Neutrophil (primary cell): Measurements from ENCODE around the gene NDUFB4.

Source experiments
- H3K27ac ChIP-seq: fragments of 200-600 bp; sonication (generic); 2 replicates; pipeline ENCODE4 v1.5.1; 2016; ENCODE audit warnings: mild to moderate bottlenecking, moderate library complexity
- H3K27me3 ChIP-seq: fragments of 200-600 bp; sonication (generic); 2 replicates; pipeline ENCODE4 v1.6.0; 2016; ENCODE audit warnings: mild to moderate bottlenecking
- H3K36me3 ChIP-seq: fragments of 200-600 bp; sonication (generic); 2 replicates; pipeline ENCODE4 v1.5.1; 2017
- H3K4me1 ChIP-seq, 2 experiments: fragments of 200-600 bp in 1 of 2; sonication (generic) in 1 of 2; 1 replicate in 1 of 2; 2 replicates in 1 of 2; pipeline versions ENCODE4 v1.5.1 to v1.6.1; 2013 to 2016; ENCODE audit warnings: low read depth in 1 of 2, low read length in 1 of 2, mild to moderate bottlenecking in 1 of 2, moderate library complexity in 1 of 2; ENCODE audit not compliant: control insufficient read depth in 1 of 2, insufficient read depth in 1 of 2
- H3K4me3 ChIP-seq, 2 experiments: fragments of 200-600 bp in 1 of 2; sonication (generic) in 1 of 2; 1 replicate in 1 of 2; 2 replicates in 1 of 2; pipeline ENCODE4 v1.5.1; 2013 to 2016; ENCODE audit warnings: low read depth in 1 of 2, low read length in 1 of 2, mild to moderate bottlenecking in 1 of 2, moderate library complexity in 1 of 2
- H3K9me3 ChIP-seq: fragments of 200-600 bp; sonication (generic); 2 replicates; pipeline ENCODE4 v1.5.1; 2016
- CTCF ChIP-seq: fragments of 200-600 bp; sonication (generic); IDR thresholded peaks from 2 replicates; pipeline ENCODE4 v1.5.1; 2016; ENCODE audit warnings: antibody characterized with exemption

NDUFB4 gene

DNA sequence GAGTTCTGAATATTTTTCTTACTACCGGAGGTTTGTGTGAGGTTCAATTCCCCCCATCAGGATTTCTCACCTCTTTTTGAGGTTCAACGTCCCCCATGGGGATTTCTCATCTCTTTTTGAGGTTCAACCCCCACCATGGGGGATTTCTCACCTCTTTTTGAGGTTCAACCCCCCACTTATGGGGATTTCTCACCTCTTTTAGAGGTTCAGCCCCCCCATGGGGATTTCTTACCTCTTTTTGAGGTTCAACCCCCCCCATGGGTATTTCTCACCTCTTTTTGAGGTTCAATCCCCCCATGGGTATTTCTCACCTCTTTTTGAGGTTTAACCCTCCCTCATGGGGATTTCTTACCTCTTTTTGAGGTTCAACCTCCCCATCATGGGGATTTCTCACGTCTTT lies 26.3 kb downstream of the NDUFB4 start:
- H3K36me3 ChIP-seq: no peaks in the 10 kb centered on the region
- no peaks in the 10 kb centered on the region for H3K27me3 ChIP-seq
- H3K9me3 ChIP-seq: no peaks in the 10 kb centered on the region
- H3K27ac ChIP-seq: no peak overlapping the region
- no peaks in the 10 kb centered on the region for H3K4me1 ChIP-seq
- no peak overlapping the region for H3K4me3 ChIP-seq
- no peak for TF ChIP-seq CTCF

- TF ChIP-seq CTCF: no peak
- no peak overlapping the region for H3K27ac ChIP-seq
- H3K4me3 ChIP-seq: no peak overlapping the region
- no peaks in the 10 kb centered on the region for H3K9me3 ChIP-seq
- no peaks in the 10 kb centered on the region for H3K27me3 ChIP-seq
- H3K4me1 ChIP-seq: no peaks in the 10 kb centered on the region
- H3K36me3 ChIP-seq: no peaks in the 10 kb centered on the region
These were observed 27.0 kb downstream of the NDUFB4 start for GRCh38 chr3:120622870-120623726.

DNA sequence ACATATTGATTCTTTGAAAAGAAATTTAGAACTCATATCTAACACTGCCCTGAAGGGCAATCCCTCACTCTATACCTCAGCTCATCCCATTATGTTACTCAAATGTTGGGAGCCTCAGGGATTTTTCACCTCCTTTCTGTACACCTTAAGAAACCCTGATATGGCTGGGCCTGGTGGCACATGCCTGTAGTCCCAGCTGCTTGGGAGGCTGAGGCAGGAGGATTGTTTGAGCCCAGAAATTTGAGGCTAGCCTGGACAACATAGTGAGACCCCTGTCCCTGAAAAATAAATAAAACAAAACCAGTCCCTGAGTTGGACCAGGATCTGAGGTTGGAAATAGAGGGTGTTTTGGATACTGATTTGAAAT lies 27.6 kb downstream of the NDUFB4 start:
- Histone ChIP-seq H3K27me3 (no peaks in the 10 kb centered on the region), H3K36me3 (no peaks in the 10 kb centered on the region), H3K4me3 (no peak overlapping the region), H3K4me1 (no peaks in the 10 kb centered on the region), H3K9me3 (no peaks in the 10 kb centered on the region), H3K27ac (no peak overlapping the region)
- TF ChIP-seq CTCF: no peak

DNA sequence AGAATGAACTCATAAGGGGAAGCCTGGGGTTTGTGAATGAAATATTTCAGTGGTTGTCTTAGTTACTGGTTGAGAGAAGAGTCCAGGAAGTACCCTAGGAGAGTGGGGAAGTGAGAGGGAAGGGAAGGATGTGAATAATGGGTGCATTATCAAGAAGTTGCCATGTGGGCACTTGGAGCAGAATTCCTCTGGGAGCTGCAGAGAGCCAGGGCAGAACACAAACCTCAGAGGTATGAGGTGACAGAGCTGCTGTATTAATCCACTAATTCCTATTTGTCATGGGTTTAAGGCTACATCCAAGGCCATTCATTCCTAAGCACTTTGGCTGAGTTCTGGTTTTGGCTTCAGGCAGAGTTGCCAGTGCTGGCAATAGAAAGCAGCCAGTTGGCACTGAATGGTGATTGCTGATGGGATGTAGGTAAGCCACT lies 29.0 kb downstream of the NDUFB4 start:
- H3K4me1 ChIP-seq: no peaks in the 10 kb centered on the region
- H3K9me3 ChIP-seq: no peaks in the 10 kb centered on the region
- H3K27ac ChIP-seq: no peak overlapping the region
- TF ChIP-seq CTCF: no peak
- H3K36me3 ChIP-seq: no peaks in the 10 kb centered on the region
- no peaks in the 10 kb centered on the region for H3K27me3 ChIP-seq
- H3K4me3 ChIP-seq: no peak overlapping the region

- no peak overlapping the region for H3K27ac ChIP-seq
- no peaks in the 10 kb centered on the region for H3K4me1 ChIP-seq
- TF ChIP-seq CTCF: no peak
- H3K9me3 ChIP-seq: no peaks in the 10 kb centered on the region
- H3K4me3 ChIP-seq: no peak overlapping the region
- no peaks in the 10 kb centered on the region for H3K36me3 ChIP-seq
- H3K27me3 ChIP-seq: no peaks in the 10 kb centered on the region
These were observed 38.4 kb downstream of the NDUFB4 start for GRCh38 chr3:120634539-120634938.
